GM19395 (cell line): ENCODE data around the gene RFX7.

Source experiments
- ATAC-seq: cut with Tn5 transposase; IDR thresholded peaks from one replicate; pipeline ENCODE4 v1.9.1; 2021; ENCODE audit warnings: mild to moderate bottlenecking, moderate library complexity; ENCODE audit not compliant: unreplicated experiment

Gene RFX7

DNA sequence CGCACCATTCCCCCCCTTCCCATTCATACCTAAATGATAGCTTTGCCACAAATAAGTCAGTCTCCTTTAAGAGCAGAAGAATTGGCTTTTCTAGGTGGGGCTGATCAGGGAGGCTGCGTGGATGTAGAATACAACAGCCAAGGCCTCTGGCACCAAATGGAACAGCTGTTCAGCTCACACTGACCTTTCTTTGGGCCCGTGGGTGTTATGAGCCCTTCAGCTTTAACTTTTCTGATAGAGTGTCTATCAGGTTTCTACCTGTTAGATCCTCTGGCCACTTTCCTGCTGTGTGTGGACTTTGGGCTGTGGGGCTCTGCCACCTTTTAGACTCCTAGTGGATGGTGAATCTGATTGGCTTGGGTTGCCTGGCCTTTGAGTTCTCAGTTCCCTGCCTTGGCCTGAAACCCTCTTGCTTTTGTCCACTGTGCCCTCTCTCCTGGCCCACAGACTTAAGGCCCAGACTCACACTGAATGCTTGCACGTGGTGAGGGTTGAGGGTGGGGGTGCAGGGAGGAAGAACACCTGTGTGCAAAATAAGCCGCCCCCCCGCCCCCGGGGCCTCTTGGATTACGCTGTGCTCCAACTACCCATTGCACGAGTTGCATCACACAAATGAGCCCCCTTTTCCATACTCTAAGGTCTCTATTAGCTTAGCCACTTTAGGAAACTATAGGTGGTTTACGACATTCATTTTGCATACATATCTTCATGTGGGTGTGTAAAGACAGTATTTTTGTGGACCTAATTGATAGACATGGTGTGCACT lies 1.3 kb upstream of the RFX7 start:
- no peak for ATAC-seq

DNA sequence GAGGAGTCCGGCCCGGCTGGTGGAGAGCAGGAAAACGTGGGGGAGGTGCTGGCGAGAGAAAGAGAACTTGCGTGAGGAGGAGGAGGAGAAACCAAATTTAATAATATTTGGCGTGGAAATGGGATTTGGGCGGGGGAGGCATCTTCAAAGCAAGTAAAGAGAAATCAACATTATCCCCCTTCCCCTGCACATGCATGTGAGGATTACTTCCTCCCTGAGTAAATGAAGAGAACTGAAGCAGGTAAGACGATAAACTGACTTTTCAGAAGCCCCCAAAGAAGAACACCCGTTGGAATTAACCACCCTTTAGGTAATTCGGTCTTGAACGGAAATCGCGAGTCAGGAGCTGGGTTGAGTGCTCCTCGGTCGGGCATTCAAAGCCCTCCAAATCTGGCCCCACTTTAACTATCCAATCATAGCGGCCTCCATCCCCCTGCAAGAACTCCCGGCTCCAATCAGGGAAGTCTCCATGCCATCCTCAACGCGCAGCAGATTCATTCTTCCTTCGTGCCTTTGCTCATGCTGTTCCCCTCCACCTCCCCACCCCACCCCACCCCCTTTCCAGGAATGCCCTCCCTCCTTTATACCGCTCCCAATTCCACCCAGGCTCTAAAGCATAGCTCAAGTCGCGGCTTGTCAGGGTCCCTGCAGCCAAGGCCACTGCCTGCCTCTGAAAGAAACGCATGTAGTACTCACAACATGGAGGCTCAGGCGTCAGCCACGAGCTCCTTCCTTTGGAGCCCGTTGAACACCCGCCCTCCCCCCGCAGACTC lies 545 bp upstream of the RFX7 start:
- peak; percentile 15 for ATAC-seq

DNA sequence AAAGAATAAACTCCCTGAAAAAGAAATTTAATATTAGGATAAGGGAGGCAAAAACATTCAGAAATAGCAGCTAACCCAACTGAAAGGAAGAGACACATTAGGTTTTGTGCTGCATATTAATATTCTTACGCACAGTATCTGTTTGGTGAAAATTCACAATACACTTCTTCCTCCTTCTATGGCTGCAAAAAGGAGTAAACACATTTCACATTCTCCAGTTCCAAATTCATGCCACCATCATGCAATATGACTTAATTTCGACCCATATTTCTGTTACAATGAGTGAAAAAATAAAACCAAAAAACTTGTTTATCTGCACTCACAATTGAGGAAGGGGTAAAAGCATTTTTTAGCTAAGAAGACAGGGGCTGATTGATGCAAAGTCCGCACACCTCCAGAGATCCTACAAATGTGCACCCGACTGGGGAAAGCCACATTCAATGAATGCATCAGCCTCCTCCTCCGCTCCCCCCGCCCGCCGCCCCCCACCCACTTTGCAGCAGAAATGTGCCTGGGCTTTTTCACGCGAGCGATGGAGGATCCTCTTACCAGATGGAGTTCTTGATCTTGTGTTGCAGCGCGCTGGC lies 1.0 kb downstream of the RFX7 start:
- no peak for ATAC-seq

DNA sequence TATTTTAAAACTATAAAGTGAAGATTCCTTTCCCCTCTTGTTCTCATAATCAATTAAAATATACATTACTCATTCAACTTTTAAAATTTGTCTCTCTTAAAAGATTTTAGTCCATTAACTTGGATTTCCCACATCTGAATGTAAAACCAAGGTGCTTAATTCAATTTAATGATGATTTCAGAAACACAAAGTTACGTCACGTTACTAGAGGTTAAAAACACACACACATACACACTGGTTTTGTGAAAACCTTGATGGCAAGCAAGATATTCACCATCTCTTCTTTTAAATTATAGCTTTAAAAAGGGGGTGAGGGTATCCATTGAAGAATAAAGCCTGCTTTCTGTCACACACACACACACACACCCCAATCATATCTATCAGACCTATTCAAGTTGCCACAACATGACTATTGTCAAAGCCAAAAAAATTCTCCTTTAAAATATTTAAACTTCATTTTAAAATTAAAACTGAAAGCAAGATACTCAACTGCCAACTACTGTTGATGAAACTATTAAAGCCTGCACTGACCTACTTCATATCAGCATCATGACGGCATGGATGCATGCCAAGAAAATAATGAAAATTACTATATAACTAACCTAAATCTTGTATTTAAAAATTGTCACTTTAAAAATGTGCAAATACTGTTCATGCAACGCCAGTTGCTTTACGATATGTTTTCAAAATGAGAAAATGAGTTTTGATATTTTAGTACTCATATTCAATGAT lies 2.1 kb downstream of the RFX7 start:
- no peak for ATAC-seq

DNA sequence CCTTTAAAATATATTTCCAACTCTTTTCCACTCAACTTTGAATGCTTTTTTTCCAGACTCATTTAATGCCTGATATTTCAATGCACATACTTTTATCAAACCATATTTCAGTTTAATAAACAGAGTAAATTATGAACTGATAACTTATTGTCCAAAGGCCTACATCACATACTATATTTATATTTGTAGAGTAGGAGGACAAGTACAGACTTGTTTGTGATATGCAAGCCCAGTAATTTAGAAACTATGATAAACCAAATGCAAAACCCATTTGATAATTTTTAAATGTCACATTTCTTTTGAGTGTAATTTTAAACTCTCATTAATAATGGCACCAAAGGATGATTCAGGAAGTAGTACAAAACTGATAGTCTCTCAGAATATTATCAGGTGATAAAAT lies 3.3 kb downstream of the RFX7 start:
- ATAC-seq, result no peak

DNA sequence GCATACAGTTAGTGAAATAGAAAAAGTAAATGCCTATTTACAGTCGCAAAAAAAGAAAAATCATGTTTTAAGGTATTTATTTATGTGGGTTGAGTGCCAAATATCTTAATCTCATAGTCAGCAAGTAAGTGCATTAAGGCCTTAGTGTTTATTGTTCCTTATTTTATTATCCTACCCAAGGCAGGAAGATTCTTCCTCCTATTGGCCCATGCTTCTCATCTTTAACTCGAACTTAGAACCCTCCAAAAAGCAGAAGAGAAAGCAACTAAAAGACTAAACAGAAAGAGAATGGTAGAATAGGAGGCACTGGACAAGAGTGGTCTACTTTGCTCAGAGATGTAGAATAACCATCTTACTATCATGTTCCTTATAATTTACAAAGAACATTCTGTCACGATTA lies 7.5 kb downstream of the RFX7 start:
- no peak for ATAC-seq

DNA sequence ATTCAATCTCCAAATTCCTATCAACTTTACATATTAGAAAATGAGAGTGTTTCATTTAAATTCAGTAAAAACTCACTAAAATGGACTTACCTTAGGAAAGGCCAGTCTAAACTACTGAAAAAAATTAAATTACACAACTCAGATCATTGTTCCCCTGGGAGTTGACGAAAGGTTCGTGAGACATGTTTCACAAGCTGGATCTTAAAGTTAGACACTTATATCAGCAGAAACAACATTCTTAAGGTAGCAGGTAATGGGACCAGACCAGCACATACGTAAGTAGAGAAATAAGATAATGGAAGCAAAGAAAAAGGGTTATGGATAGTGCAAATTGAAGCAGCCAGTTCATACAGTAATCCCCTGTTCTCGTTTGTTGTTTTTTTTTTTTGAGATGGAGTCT lies 8.9 kb downstream of the RFX7 start:
- ATAC-seq, result no peak

DNA sequence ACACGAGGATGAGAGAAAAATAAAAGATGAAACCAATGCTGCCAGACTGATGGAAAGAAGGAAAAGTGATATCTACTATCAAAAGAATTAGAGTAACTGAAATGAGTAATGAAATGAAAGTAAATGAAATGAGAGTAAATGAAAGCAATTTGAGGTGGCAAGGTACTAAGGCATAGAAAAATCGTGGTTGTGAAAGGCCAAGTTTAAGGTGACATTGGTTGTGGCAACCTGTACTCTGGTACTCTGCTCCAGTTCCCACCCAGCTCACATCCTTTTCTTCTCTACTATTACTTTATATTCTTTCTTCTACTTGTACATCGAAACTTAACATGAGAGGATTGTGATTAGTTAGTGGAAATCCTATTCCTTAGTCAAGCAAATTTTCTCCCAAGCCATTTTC lies 10.1 kb downstream of the RFX7 start:
- ATAC-seq, result no peak

DNA sequence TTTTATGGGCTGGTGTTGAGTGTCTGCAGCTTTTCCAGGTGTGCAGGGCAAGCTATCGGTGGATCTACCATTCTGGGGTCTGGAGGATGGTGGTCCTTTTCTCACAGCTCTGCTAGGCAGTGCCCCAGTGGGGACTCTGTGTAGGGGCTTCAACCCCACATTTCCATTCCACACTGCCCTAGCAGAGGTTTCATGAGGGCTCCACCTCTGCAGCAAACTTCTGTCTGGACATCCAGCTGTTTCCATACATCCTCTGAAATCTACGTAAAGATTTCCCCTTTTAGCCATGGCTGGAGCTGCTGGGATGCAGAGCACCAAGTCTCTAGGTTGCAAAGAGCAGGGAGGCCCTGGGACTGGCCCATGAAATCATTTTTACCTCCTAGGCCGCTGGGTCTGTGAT lies 11.6 kb downstream of the RFX7 start:
- no peak for ATAC-seq

DNA sequence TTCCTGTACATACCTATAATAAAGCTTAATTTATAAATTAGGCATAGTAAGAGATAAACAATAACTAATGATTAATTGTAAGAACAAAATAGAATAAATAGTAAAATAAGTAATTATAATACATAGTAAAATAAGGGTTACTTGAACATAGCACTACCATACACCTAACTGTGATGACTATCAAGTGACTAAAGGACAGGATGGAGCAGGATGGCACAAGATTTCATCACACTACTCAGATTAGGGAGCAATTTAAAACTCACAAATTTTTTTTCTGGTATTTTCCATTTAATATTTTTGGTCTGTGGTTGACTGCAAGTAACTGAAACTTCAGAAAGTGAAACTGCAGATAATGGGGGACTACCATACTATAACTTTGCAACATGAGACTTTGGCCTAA lies 14.8 kb downstream of the RFX7 start:
- no peak for ATAC-seq

DNA sequence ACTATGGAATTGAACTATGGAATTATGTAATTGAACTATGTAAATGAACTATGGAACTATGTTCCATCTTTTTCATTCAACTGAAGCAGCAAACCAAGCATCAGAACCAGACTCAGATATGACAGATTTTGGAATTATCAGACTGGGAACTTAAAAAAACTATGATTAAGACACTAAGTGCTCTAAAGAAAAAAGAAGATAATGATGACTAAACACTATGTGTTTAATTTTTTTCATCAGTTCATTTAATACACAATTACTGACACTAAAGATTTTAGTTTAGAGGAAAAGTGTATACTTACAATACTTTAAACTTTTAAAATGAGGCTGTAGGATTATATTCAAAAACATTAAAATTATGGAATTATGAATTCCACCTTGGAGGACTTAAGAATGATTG lies 15.3 kb downstream of the RFX7 start:
- ATAC-seq, result no peak

DNA sequence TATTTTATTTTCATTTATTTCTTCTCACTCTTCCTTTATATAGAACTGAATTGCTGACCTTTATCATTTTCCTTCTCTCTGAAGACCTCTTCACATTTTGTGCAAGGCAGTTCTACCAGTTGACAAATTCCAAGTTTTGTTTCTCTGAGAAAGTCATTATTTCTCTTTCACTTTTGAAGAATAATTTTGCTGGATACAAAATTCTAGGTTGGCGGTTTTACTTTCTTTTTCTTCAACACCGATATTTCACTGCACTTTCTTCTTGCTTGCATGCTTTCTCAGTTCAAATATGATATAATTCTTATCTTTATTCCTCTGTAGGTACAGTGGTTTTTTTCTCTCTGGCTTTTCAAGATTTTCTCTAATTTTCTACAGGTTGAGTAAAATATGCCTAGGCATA lies 15.9 kb downstream of the RFX7 start:
- ATAC-seq, result no peak

DNA sequence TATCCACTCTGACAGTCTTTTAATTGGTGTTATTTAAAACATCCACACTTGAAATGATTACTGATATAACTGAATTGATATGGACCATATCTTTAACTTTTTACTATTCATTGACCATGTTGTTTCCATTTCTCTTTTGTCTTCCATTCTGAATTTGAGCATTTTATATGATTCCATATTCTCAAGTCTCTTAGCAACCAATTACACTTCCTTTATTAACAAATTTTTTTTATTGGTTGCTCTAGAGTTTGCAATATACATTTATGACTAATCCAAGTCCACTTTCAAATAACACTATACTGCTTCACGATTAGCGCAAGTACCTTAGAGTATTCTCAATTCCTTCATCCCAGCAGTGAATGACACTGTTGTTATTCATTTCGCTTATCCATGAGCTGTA lies 16.4 kb downstream of the RFX7 start:
- ATAC-seq, result no peak

DNA sequence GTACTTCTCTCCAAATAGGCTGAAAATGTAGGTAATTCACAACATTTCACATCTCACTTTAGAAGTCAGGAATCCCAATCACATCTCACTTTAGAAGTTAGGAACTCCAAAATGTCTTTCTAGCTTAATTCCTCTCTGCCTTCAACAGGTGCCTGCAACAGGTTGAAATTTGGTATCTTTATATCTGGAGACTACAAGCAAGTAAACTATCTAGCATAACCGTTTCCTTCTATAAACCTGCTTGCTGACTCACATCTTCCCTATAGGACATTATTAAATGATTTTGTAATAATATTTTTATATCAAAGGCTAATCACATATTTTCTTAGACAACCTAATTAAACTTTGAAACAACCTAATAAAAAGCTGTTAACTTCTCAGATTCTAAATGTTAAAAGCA lies 18.2 kb downstream of the RFX7 start:
- no peak for ATAC-seq

DNA sequence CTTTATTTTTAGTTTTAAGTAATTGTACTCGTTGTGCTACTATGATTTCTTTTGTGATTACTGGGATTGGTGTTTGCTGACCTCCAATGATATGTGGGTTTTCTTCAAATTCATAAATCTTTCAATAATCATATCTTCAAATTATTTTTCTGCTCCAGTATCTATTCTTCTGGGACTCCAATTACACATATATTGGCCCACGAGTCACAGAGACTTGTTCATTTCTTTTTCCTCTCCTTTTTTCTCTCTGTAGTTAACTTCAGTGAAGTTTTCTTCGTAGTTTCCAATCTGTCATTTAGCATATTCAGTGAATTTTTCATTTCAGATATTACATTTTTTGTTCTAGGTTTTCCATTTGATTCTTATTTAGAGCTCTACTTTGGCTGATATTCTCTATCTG lies 21.4 kb downstream of the RFX7 start:
- ATAC-seq, result no peak

DNA sequence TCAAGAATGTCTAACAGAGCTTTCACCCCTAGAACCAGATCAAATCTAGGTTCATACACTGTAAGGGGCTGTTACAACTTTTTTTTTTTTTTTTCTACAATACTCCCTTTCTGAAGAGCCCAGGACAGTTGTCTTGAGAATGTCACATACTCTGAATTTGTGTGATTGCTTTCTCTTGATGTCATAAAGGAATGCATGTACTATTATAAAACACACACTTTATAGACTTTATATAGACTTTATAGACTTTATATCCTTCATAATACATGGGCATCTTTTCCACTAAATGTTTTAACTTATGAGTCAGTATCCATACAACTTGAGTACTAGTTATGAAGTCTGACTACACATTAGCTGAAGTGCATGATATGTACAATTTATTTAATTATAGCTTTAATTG lies 26.3 kb downstream of the RFX7 start:
- ATAC-seq, result no peak

DNA sequence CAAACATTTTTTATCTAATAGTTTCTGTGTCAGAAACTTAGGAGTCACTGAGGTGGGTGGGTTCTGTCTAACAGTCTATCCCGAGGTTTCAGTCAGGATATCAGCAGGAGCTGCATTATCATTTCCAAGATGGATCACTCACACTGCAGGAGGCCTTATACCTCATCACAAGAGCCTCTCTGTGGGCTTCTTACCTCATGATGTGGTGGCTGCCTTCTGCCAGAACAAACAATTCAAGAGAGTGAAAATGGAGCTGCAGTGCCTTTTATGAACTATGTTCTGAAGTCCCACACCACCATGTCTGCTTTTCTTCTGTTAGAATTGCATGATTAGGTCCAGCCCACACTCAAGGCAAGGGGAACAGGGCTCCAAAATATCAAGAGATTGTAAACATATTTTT lies 27.9 kb downstream of the RFX7 start:
- ATAC-seq, result no peak

DNA sequence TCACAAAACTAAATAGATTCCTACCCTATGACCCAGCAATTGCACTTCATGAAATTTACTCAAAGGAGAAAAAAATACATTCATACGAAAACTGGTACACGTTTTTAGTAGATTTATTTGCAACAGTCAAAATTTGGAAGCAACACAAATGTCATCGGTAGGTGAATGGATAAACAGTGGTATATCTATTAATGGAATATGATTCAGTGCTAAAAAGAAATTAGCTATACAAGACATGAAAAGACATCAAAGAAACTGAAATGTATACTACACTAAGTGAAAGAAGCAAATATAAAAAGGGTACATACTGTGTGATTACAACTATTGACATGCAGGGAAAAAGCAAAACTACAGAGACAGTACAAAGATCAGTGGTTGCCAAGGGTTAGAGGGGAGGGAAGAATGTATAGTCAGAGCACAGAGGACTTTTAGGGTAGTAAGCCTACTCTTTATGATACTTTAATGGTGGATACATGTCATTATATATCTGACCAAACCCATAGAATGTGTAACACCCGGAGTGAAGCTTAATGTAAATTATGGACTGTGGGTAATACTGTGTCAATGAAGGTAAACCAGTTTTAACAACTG lies 31.6 kb downstream of the RFX7 start:
- ATAC-seq, result no peak

DNA sequence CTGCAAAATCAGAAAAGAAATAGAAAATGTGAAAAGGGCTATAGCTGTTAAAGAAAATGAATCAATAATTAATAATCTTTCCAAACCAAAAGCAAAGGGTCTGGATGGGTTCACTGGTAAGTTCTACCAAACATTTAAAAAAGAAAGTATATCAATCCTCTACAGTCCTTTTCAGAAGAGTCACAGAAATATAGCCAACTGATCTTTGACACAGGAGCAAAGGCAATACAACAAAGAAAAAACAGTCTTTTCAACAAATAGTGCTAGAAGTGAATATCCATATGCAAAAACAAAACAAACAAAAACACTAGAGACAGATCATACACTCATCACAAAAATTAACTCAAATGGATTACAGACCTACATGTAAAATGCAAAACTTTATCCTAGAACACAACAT lies 32.6 kb downstream of the RFX7 start:
- no peak for ATAC-seq

DNA sequence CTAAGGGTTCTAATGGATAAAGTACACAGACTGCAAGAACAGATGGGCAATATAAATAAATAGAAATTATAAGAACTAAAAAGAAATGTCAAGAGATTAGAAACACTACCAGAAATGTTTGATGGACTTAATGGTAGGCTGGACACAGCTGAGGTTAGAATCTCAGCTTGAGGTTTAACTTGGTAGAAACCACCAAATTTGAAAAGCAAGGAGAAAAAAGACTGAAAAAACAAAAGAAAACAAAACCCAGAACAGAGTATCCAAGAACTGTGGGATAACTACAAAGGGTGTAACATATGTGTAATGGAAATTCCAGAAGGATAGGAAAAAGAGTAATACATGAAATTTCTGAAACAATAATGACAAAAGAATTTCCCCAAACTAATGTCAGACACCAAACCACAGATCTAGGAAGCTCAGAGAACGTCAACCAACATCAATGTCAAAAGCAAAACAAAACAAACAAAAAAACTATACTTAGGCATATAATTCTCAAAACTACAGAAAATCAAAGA lies 35.0 kb downstream of the RFX7 start:
- no peak for ATAC-seq

DNA sequence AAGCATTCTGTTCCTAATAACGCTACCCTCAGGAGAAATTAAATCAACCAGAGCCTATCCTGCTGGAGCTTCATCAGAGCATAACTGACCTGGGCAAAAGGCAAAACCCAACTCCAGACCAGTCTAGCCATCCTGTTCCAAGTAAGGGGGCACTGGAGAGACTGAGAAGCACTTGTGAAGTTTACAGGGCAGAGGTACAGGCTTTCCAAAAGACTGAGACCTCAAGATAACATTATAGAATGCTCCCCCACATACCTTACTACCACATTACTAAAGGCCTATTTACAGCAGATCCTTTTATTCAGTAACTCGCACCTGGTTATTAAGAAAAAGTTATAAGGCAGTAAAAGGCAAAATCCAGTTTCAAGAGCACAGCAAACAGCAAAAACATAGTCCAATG lies 35.5 kb downstream of the RFX7 start:
- no peak for ATAC-seq
